H1 (cell line): ENCODE data around the gene TFAP2A. TPM values are rescaled to one million over a fixed set of nuclear protein-coding genes. Genes with fewer than 3 reads are reported as not detected.

Experiments used
- CTCF ChIA-PET: fragments of 300-600 bp; sonication (Branson Sonifier 250); formaldehyde crosslinking; loops from one replicate; lab custom pipeline; 2021; ENCODE audit not compliant: partially characterized antibody; lab: Charles Lee
- POLR2A ChIA-PET: fragments of 300-600 bp; sonication (Branson Sonifier 250); formaldehyde crosslinking; loops from one replicate; lab custom pipeline; 2021; ENCODE audit warnings: inconsistent platforms; ENCODE audit not compliant: partially characterized antibody; lab: Charles Lee
- DNase-seq, 2 experiments: peaks; one replicate each; pipeline versions ENCODE4 v3.0.0 to v3.0.0-alpha.2; 2010 to 2022; ENCODE audit warnings: low spot score in 2 of 2, low read depth in 1 of 2, mixed read lengths in 1 of 2
- FAIRE-seq: peaks from 2 replicates; lab custom pipeline; 2011; peaks lifted over from hg19 to GRCh38; lab: Jason Lieb, UNC
- H2AFZ ChIP-seq: 2 replicates; pipeline ENCODE4 v1.8.1; 2012; ENCODE audit warnings: low read length, inconsistent platforms
- H2AK5ac ChIP-seq: 2 replicates; pipeline ENCODE4 v1.6.1; 2013; ENCODE audit warnings: low read depth, low read length
- H2BK120ac ChIP-seq: replicated peaks from 2 replicates; pipeline ENCODE3; 2013; ENCODE audit warnings: low read depth, low read length, inconsistent platforms
- H2BK12ac ChIP-seq: 2 replicates; pipeline ENCODE4 v1.6.1; 2013; ENCODE audit warnings: low read depth, low read length
- H2BK15ac ChIP-seq: 2 replicates; pipeline ENCODE4 v1.6.1; 2013; ENCODE audit warnings: low read length
- H2BK20ac ChIP-seq: 2 replicates; pipeline ENCODE4 v1.6.1; 2013; ENCODE audit warnings: low read length
- H2BK5ac ChIP-seq: 2 replicates; pipeline ENCODE4 v1.6.1; 2013; ENCODE audit warnings: low read depth, low read length
- H3K14ac ChIP-seq: 2 replicates; pipeline ENCODE4 v1.6.1; 2013; ENCODE audit warnings: inconsistent platforms; ENCODE audit not compliant: insufficient read length
- H3K18ac ChIP-seq: 2 replicates; pipeline ENCODE4 v1.6.1; 2013; ENCODE audit warnings: low read length; ENCODE audit errors: extremely low read depth
- H3K23ac ChIP-seq: 2 replicates; pipeline ENCODE4 v1.6.1; 2013; ENCODE audit warnings: inconsistent platforms; ENCODE audit not compliant: insufficient read length
- H3K23me2 ChIP-seq: 2 replicates; pipeline ENCODE4 v1.6.1; 2013; ENCODE audit warnings: low read depth, low read length
- H3K27ac ChIP-seq: 2 replicates; pipeline ENCODE4 v1.6.1; 2011; ENCODE audit warnings: low read depth, low read length, inconsistent platforms
- H3K27me3 ChIP-seq, 4 experiments: replicated peaks in 1 of 4; 1 replicate in 1 of 4; 2 replicates in 3 of 4; pipeline versions ENCODE4 v1.6.1 to v1.8.1; 2011 to 2013; ENCODE audit warnings: low read length in 3 of 4, mild to moderate bottlenecking in 3 of 4, inconsistent platforms in 2 of 4, mixed read lengths in 2 of 4, moderate library complexity in 1 of 4; ENCODE audit not compliant: control insufficient read depth in 3 of 4, insufficient read depth in 3 of 4; ENCODE audit errors: extremely low read depth in 1 of 4
- H3K36me3 ChIP-seq, 4 experiments: 2 replicates each; pipeline versions ENCODE4 v1.6.1 to v1.8.1; 2011 to 2013; ENCODE audit warnings: mild to moderate bottlenecking in 4 of 4, low read length in 3 of 4, moderate library complexity in 2 of 4, control low read depth in 1 of 4, inconsistent platforms in 1 of 4; ENCODE audit not compliant: insufficient read depth in 4 of 4, control insufficient read depth in 2 of 4
- H3K4ac ChIP-seq: replicated peaks from 2 replicates; pipeline ENCODE3; 2013; ENCODE audit warnings: low read length, low read depth, mixed read lengths, inconsistent platforms; ENCODE audit not compliant: insufficient read length
- H3K4me1 ChIP-seq, 4 experiments: replicated peaks in 1 of 4; 1 replicate in 1 of 4; 2 replicates in 3 of 4; pipeline versions ENCODE4 v1.6.1 to v1.8.1; 2011 to 2013; ENCODE audit warnings: low read length in 3 of 4, inconsistent platforms in 2 of 4, mixed read lengths in 1 of 4; ENCODE audit not compliant: insufficient read depth in 4 of 4, control insufficient read depth in 3 of 4
- H3K4me2 ChIP-seq, 2 experiments: 2 replicates each; pipeline versions ENCODE4 v1.6.1 to v1.8.1; 2011 to 2013; ENCODE audit warnings: low read depth in 2 of 2, low read length in 2 of 2, control low read depth in 1 of 2, inconsistent platforms in 1 of 2, mild to moderate bottlenecking in 1 of 2; ENCODE audit not compliant: insufficient read depth in 1 of 2
- H3K4me3 ChIP-seq, 4 experiments: fragments of 200-600, 300-600 bp in 1 of 4; sonication (generic), shearing (Covaris generic), sonication (Bioruptor Twin) in 1 of 4; 2 replicates each; pipeline versions ENCODE4 v1.5.1 to v1.8.1; 2011 to 2016; ENCODE audit warnings: low read length in 4 of 4, low read depth in 3 of 4, control low read depth in 2 of 4, inconsistent platforms in 2 of 4, mild to moderate bottlenecking in 2 of 4, mixed read lengths in 1 of 4, moderate library complexity in 1 of 4; ENCODE audit not compliant: insufficient read depth in 2 of 4; ENCODE audit errors: extremely low read depth in 1 of 4
- H3K56ac ChIP-seq: replicated peaks from 2 replicates; pipeline ENCODE3; 2013; ENCODE audit warnings: low read depth, mild to moderate bottlenecking, mixed read lengths, low read length, inconsistent platforms; ENCODE audit not compliant: insufficient read length
- H3K79me1 ChIP-seq: 2 replicates; pipeline ENCODE4 v1.6.1; 2013; ENCODE audit warnings: low read depth, low read length, control low read depth
- H3K79me2 ChIP-seq, 2 experiments: 2 replicates each; pipeline versions ENCODE4 v1.6.1 to v1.8.1; 2012 to 2013; ENCODE audit warnings: low read length in 2 of 2, mild to moderate bottlenecking in 2 of 2, inconsistent platforms in 1 of 2; ENCODE audit not compliant: insufficient read depth in 2 of 2, control insufficient read depth in 1 of 2
- H3K9ac ChIP-seq, 4 experiments: replicated peaks in 1 of 4; 1 replicate in 1 of 4; 2 replicates in 3 of 4; pipeline versions ENCODE4 v1.6.1 to v1.8.1; 2011 to 2013; ENCODE audit warnings: low read depth in 3 of 4, low read length in 3 of 4, control low read depth in 2 of 4, mild to moderate bottlenecking in 2 of 4, moderate library complexity in 2 of 4, inconsistent platforms in 1 of 4; ENCODE audit errors: extremely low read depth in 1 of 4
- H3K9me3 ChIP-seq, 2 experiments: 2 replicates each; pipeline versions ENCODE4 v1.6.1 to v1.8.1; 2012 to 2013; ENCODE audit warnings: mild to moderate bottlenecking in 2 of 2, moderate library complexity in 2 of 2, control low read depth in 1 of 2, inconsistent platforms in 1 of 2, low read depth in 1 of 2, low read length in 1 of 2, mixed read lengths in 1 of 2; ENCODE audit not compliant: insufficient read depth in 2 of 2
- H4K20me1 ChIP-seq, 2 experiments: replicated peaks in 1 of 2; 2 replicates each; pipeline versions ENCODE3 to v1.8.1; 2011 to 2013; ENCODE audit warnings: inconsistent platforms in 2 of 2, low read length in 2 of 2, mild to moderate bottlenecking in 1 of 2; ENCODE audit not compliant: insufficient read depth in 2 of 2, control insufficient read depth in 1 of 2
- H4K5ac ChIP-seq: 2 replicates; pipeline ENCODE4 v1.6.1; 2013; ENCODE audit warnings: low read length, low read depth, mixed read lengths, inconsistent platforms; ENCODE audit not compliant: insufficient read length
- H4K8ac ChIP-seq: 2 replicates; pipeline ENCODE4 v1.8.0; 2013; ENCODE audit warnings: mild to moderate bottlenecking, moderate library complexity, low read length, inconsistent platforms; ENCODE audit not compliant: insufficient read depth; ENCODE audit errors: extremely low read depth
- H4K91ac ChIP-seq: replicated peaks from 2 replicates; pipeline ENCODE3; 2013; ENCODE audit warnings: low read length, mixed read lengths, inconsistent platforms; ENCODE audit not compliant: insufficient read length
- CTCF ChIP-seq, 3 experiments: IDR thresholded peaks; 1 replicate in 2 of 3; 2 replicates in 1 of 3; pipeline versions ENCODE4 v1.5.1 to v1.6.1; 2011; ENCODE audit warnings: low read length in 3 of 3, mild to moderate bottlenecking in 3 of 3, inconsistent platforms in 2 of 3, low read depth in 1 of 3, moderate library complexity in 1 of 3; ENCODE audit not compliant: insufficient read depth in 1 of 3; ENCODE audit errors: control extremely low read depth in 1 of 3
- HDAC2 ChIP-seq, 2 experiments: fragments of 300-600 bp in 1 of 2; sonication (generic) in 1 of 2; IDR thresholded peaks; 2 replicates each; pipeline ENCODE4 v1.6.1; 2011 to 2012; ENCODE audit warnings: low read depth in 2 of 2, low read length in 2 of 2, mild to moderate bottlenecking in 2 of 2, moderate library complexity in 2 of 2, borderline replicate concordance in 1 of 2, inconsistent platforms in 1 of 2
- KDM4A ChIP-seq: IDR thresholded peaks from one replicate; pipeline ENCODE4 v1.7.1; 2012; ENCODE audit warnings: low read depth, mild to moderate bottlenecking, moderate library complexity, low read length, inconsistent platforms; ENCODE audit not compliant: severe bottlenecking
- NRF1 ChIP-seq: IDR thresholded peaks from 2 replicates; pipeline ENCODE4 v1.6.1; 2011; ENCODE audit warnings: mild to moderate bottlenecking, low read depth, low read length, improper control_type of control experiment
- RAD21 ChIP-seq, 2 experiments: IDR thresholded peaks in 1 of 2; conservative IDR thresholded peaks in 1 of 2; 2 replicates each; pipeline ENCODE4 v1.6.1; 2011; ENCODE audit warnings: low read depth in 2 of 2, low read length in 2 of 2, improper control_type of control experiment in 1 of 2, inconsistent platforms in 1 of 2, mild to moderate bottlenecking in 1 of 2, moderate library complexity in 1 of 2
- SIX5 ChIP-seq: IDR thresholded peaks from 2 replicates; pipeline ENCODE4 v1.6.1; 2011; ENCODE audit warnings: mild to moderate bottlenecking, low read depth, low read length
- SP1 ChIP-seq: IDR thresholded peaks from 2 replicates; pipeline ENCODE4 v1.6.1; 2011; ENCODE audit warnings: low read depth, low read length
- WGBS, 2 experiments: shearing (Covaris generic) in 1 of 2; methylation state at CpG; one replicate each; pipeline versions ENCODE4 v1.1.6 to v1.1.7; 2013 to 2015; ENCODE audit warnings: low lambda C conversion rate in 2 of 2, mixed read lengths in 2 of 2, inconsistent platforms in 1 of 2, low coverage in 1 of 2, missing lambda C conversion rate in 1 of 2; ENCODE audit not compliant: insufficient replicate concordance in 2 of 2, insufficient coverage in 1 of 2, insufficient read length in 1 of 2; ENCODE audit errors: extremely low coverage in 1 of 2, missing lambda C conversion rate in 1 of 2; 5-methylcytosine and 5-hydroxymethylcytosine counted together
- polyA plus RNA-seq, 7 experiments: library from polyadenylated mRNA; depleted of rRNA in 3 of 7; stranded (reverse) in 5 of 7; unstranded in 2 of 7; fragments of >200 nt in 5 of 7; fragments of 200-250 nt in 2 of 7; gene quantifications; 1 replicate in 5 of 7; 2 replicates in 1 of 7; 4 replicates in 1 of 7; pipeline versions ENCODE4 v1.2.1 to v1.2.3, GENCODE V29; 2011 to 2013; ENCODE audit warnings: missing spikeins in 2 of 7, mixed read lengths in 2 of 7
- total RNA-seq: library from RNA; stranded (reverse); fragmentation: NEBNext Ultra II Directional; extraction: Animal tissue kit (Norgen Biotek cat#: 25700); gene quantifications from 2 replicates; pipeline ENCODE4 v1.2.1, GENCODE V29; 2021

The TFAP2A gene
- total and polyA plus RNA-seq, 2 of the 8 experiments (the other 6 are each of a cell fraction or from before 2014, with no cell fraction given): 0.23 TPM; not detected in 1

- H4K20me1 ChIP-seq: peaks cover 31 to 53% of the 10 kb centered on the region in 2 experiments
- H2BK12ac ChIP-seq: 0 out of 2 replicates have a peak overlapping the region, but pooled peaks have one; percentile 60
- peak in 1 of 2 experiments; percentile 69 for DNase-seq
- FAIRE-seq: no peak
- H3K18ac ChIP-seq: no peak overlapping the region
- no peak overlapping the region for H4K5ac ChIP-seq
- no peaks in the 10 kb centered on the region for H3K79me2 ChIP-seq
- peaks cover 8% of the 10 kb centered on the region; the same call in 1 of the 2 replicates for H3K23me2 ChIP-seq
- peak overlapping the region; percentile 0; the same call in 1 of the 2 replicates for H2BK15ac ChIP-seq
- no peak overlapping the region for H3K23ac ChIP-seq
- H3K4me2 ChIP-seq: peak overlapping the region; percentile 40 to 63
- no peak overlapping the region for H3K14ac ChIP-seq
- no peaks in the 10 kb centered on the region for H3K79me1 ChIP-seq
- H3K27ac ChIP-seq: no peak overlapping the region
- no peak overlapping the region; the same call in 1 of the 2 replicates for H2AK5ac ChIP-seq
- WGBS, 2 experiments: 4% methylated on average over 43 of the region's 47 CpGs; no CpG with 5 or more reads in 1 of the 2 experiments
- H3K4me1 ChIP-seq: peaks cover 6 to 51% (median 36%) of the 10 kb centered on the region in 4 experiments
- peak overlapping the region; percentile 22; the same call in 1 of the 2 replicates for H4K8ac ChIP-seq
- H3K56ac ChIP-seq: no peak overlapping the region
- peaks cover 88 to 100% (median 99%) of the 10 kb centered on the region in 4 experiments for H3K27me3 ChIP-seq
- H3K36me3 ChIP-seq: peaks cover 0 to 4% (median 0%) of the 10 kb centered on the region in 4 experiments; a peak in 1 of 8 replicates
- CTCF ChIA-PET: interaction anchor here (0.6 to 21.9 kb wide), 18 partner anchors 8 to 1432 kb away, joined by 3 to 365 read pairs (median 4); partner anchors contain the start of gene TFAP2A
- H3K4ac ChIP-seq: no peak overlapping the region
- H2BK20ac ChIP-seq: no peak overlapping the region
- H2BK5ac ChIP-seq: no peak overlapping the region
- H3K9me3 ChIP-seq: no peaks in the 10 kb centered on the region
- no peak overlapping the region for H2AFZ ChIP-seq
- H3K4me3 ChIP-seq: peak overlapping the region in 1 of 4 experiments; percentile 44; a peak in 5 of 8 replicates
- no peak overlapping the region; a peak in 1 of 7 replicates for H3K9ac ChIP-seq
- no peak overlapping the region for H2BK120ac ChIP-seq
- POLR2A ChIA-PET: interaction anchor here (1.0 to 2.0 kb wide), 5 partner anchors 8 to 37 kb away, joined by 3 to 9 read pairs (median 3); no protein-coding TSS in a partner anchor
- H4K91ac ChIP-seq: no peak overlapping the region
- TF ChIP-seq KDM4A (peak; percentile 30), NRF1 (no peak), SIX5 (no peak), RAD21 (IDR thresholded peaks at IDR 0.05 in 1 of 2, conservative IDR thresholded peaks at IDR 0.05 in 1 of 2; ENCODE audit: low read depth in 2 of 2, low read length in 2 of 2) (peak; percentile 28 to 38; a peak in 3 of 4 replicates), SP1 (peak; percentile 42; the same call in 1 of the 2 replicates), HDAC2 (IDR thresholded peaks at IDR 0.05; ENCODE audit: borderline replicate concordance in 1 of 2, low read depth in 2 of 2, low read length in 2 of 2) (no peak), CTCF (IDR thresholded peaks at IDR 0.05; ENCODE audit: control extremely low read depth in 1 of 3, insufficient read depth in 1 of 3, low read depth in 1 of 3, low read length in 3 of 3) (peak in 2 of 3 experiments; percentile 61 to 66; a peak in 3 of 4 replicates)
Observed at GRCh38 chr6:10421158-10421920, 6.5 kb upstream of the TFAP2A start.
